PC-9 (cell line): ENCODE data around the gene HDGFL3.

Experiments used
- EZH2 ChIP-seq: fragments of 200-600 bp; sonication (generic); IDR thresholded peaks from 2 replicates; pipeline ENCODE4 v1.8.0; 2017; ENCODE audit warnings: antibody characterized with exemption, low read depth
- TF ChIP-seq, protein P1 (sequence below): fragments of 200-600 bp; sonication (generic); conservative IDR thresholded peaks from 2 replicates; pipeline ENCODE4 v1.6.1; 2017; ENCODE audit warnings: mixed run types, antibody characterized with exemption, mild to moderate bottlenecking, moderate library complexity

DNA sequence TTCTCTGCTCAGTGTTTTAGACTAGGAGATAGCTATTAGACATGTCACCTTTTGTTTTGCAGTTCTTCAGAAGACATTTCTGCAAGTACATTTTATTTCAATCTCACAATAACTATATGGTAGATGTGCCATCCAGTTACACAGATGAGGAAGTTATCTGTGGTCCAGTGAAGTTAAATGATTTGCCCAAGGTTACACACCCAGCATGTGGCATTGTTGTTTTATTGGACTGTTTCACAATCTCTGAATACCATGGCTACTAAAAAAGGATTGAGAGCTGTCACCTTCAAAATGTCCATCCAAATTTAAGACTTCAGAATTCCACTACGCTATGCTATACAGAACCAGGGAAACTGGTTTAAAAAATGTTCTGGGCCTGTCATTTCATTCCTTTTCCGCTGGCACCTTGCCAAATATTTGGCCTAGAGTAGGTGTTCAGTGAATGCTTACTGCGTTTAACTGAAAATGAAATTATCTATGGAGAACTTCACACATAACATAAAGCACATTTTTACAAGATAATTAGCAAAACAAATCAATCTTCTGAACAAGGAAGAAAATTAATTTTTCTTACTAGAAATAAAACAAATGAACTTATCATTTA is 80.0 kb downstream of the HDGFL3 start:
- TF ChIP-seq, protein P1, sequence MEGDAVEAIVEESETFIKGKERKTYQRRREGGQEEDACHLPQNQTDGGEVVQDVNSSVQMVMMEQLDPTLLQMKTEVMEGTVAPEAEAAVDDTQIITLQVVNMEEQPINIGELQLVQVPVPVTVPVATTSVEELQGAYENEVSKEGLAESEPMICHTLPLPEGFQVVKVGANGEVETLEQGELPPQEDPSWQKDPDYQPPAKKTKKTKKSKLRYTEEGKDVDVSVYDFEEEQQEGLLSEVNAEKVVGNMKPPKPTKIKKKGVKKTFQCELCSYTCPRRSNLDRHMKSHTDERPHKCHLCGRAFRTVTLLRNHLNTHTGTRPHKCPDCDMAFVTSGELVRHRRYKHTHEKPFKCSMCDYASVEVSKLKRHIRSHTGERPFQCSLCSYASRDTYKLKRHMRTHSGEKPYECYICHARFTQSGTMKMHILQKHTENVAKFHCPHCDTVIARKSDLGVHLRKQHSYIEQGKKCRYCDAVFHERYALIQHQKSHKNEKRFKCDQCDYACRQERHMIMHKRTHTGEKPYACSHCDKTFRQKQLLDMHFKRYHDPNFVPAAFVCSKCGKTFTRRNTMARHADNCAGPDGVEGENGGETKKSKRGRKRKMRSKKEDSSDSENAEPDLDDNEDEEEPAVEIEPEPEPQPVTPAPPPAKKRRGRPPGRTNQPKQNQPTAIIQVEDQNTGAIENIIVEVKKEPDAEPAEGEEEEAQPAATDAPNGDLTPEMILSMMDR, result no peak
- TF ChIP-seq EZH2, result no peak
